H9 (cell line): ENCODE results near the gene SSTR3. TPM values are rescaled to one million over a fixed set of nuclear protein-coding genes. Genes with fewer than 3 reads are reported as not detected.

Experiments
- DNase-seq: peaks from one replicate; pipeline ENCODE4 v3.0.0-alpha.2; 2017
- H2AFZ ChIP-seq: one replicate; pipeline ENCODE4 v1.6.1; 2013; ENCODE audit warnings: mild to moderate bottlenecking, low read length, control low read depth, moderate library complexity
- H2AK5ac ChIP-seq: 2 replicates; pipeline ENCODE4 v1.6.1; 2013; ENCODE audit warnings: low read length, control low read depth, mixed read lengths; ENCODE audit not compliant: insufficient read length
- H2BK120ac ChIP-seq: one replicate; pipeline ENCODE4 v1.6.1; 2013; ENCODE audit warnings: low read depth, mild to moderate bottlenecking, low read length, control low read depth, inconsistent platforms; ENCODE audit not compliant: poor library complexity, severe bottlenecking
- H2BK12ac ChIP-seq: 2 replicates; pipeline ENCODE4 v1.6.1; 2013; ENCODE audit warnings: low read length, control low read depth, mixed read lengths, low read depth; ENCODE audit not compliant: insufficient read length
- H2BK15ac ChIP-seq: 2 replicates; pipeline ENCODE4 v1.6.1; 2013; ENCODE audit warnings: low read depth, low read length, control low read depth
- H2BK20ac ChIP-seq: one replicate; pipeline ENCODE4 v1.6.1; 2013; ENCODE audit warnings: low read depth, mild to moderate bottlenecking, low read length, control low read depth, inconsistent platforms; ENCODE audit not compliant: poor library complexity, severe bottlenecking
- H2BK5ac ChIP-seq: 2 replicates; pipeline ENCODE4 v1.6.1; 2013; ENCODE audit warnings: low read length, control low read depth, mixed read lengths; ENCODE audit not compliant: insufficient read length
- H3K14ac ChIP-seq: 2 replicates; pipeline ENCODE4 v1.6.1; 2013; ENCODE audit warnings: low read length, control low read depth; ENCODE audit not compliant: insufficient read depth
- H3K18ac ChIP-seq: 2 replicates; pipeline ENCODE4 v1.6.1; 2013; ENCODE audit warnings: low read depth, mild to moderate bottlenecking, mixed read lengths, low read length, control low read depth; ENCODE audit not compliant: insufficient read length
- H3K23ac ChIP-seq: 2 replicates; pipeline ENCODE4 v1.6.1; 2013; ENCODE audit warnings: low read length, control low read depth, mixed read lengths, low read depth; ENCODE audit not compliant: insufficient read length
- H3K23me2 ChIP-seq: 2 replicates; pipeline ENCODE4 v1.6.1; 2013; ENCODE audit warnings: low read depth, mild to moderate bottlenecking, mixed read lengths, low read length, control low read depth; ENCODE audit not compliant: insufficient read length, poor library complexity, severe bottlenecking
- H3K27ac ChIP-seq: 2 replicates; pipeline ENCODE4 v1.5.1; 2013; ENCODE audit warnings: low read length, control low read depth, mixed read lengths, low read depth; ENCODE audit not compliant: insufficient read length
- H3K27me3 ChIP-seq: 2 replicates; pipeline ENCODE4 v1.6.1; 2013; ENCODE audit warnings: low read length, control low read depth, inconsistent platforms; ENCODE audit not compliant: insufficient read depth
- H3K4ac ChIP-seq: 2 replicates; pipeline ENCODE4 v1.6.1; 2013; ENCODE audit warnings: low read depth, mild to moderate bottlenecking, control low read depth, inconsistent platforms, low read length, moderate library complexity
- H3K4me1 ChIP-seq: 2 replicates; pipeline ENCODE4 v1.6.1; 2013; ENCODE audit warnings: low read length, control low read depth, inconsistent platforms; ENCODE audit not compliant: insufficient read depth
- H3K4me2 ChIP-seq: 2 replicates; pipeline ENCODE4 v1.6.1; 2013; ENCODE audit warnings: low read length, control low read depth, mixed read lengths; ENCODE audit not compliant: insufficient read length, insufficient read depth
- H3K56ac ChIP-seq: 2 replicates; pipeline ENCODE4 v1.6.1; 2013; ENCODE audit warnings: low read depth, mild to moderate bottlenecking, mixed read lengths, low read length, control low read depth; ENCODE audit not compliant: insufficient read length
- H3K79me1 ChIP-seq: 2 replicates; pipeline ENCODE4 v1.6.1; 2013; ENCODE audit warnings: low read depth, mild to moderate bottlenecking, moderate library complexity, low read length, control low read depth, inconsistent platforms; ENCODE audit not compliant: insufficient read depth, poor library complexity, severe bottlenecking
- H3K79me2 ChIP-seq: 2 replicates; pipeline ENCODE4 v1.6.1; 2013; ENCODE audit warnings: low read length, control low read depth, inconsistent platforms; ENCODE audit not compliant: insufficient read depth
- H3K9ac ChIP-seq: 2 replicates; pipeline ENCODE4 v1.6.1; 2013; ENCODE audit warnings: low read length, control low read depth, mixed read lengths; ENCODE audit not compliant: insufficient read length; ENCODE audit errors: extremely low read depth
- H3K9me3 ChIP-seq: one replicate; pipeline ENCODE4 v1.6.1; 2013; ENCODE audit warnings: low read depth, low read length, inconsistent platforms; ENCODE audit not compliant: control insufficient read depth
- H3T11ph ChIP-seq: one replicate; pipeline ENCODE4 v1.6.1; 2013; ENCODE audit warnings: mild to moderate bottlenecking, low read length, control low read depth, inconsistent platforms
- H4K20me1 ChIP-seq: one replicate; pipeline ENCODE4 v1.6.1; 2013; ENCODE audit not compliant: control insufficient read depth, insufficient read length, insufficient read depth
- H4K5ac ChIP-seq: 2 replicates; pipeline ENCODE4 v1.6.1; 2013; ENCODE audit warnings: low read depth, mild to moderate bottlenecking, mixed read lengths, low read length, control low read depth; ENCODE audit not compliant: insufficient read length
- H4K8ac ChIP-seq: replicated peaks from 2 replicates; pipeline ENCODE4 v1.6.1; 2013; ENCODE audit warnings: low read length, control low read depth, mixed read lengths, low read depth; ENCODE audit not compliant: insufficient read length
- H4K91ac ChIP-seq: 2 replicates; pipeline ENCODE4 v1.6.1; 2013; ENCODE audit warnings: low read depth, mild to moderate bottlenecking, moderate library complexity, mixed read lengths, low read length, control low read depth; ENCODE audit not compliant: insufficient read length
- H3K27ac Mint-ChIP-seq, 3 experiments: 2 replicates in 2 of 3; 3 replicates in 1 of 3; pipeline ENCODE4 v1.8.0; 2020 to 2021; ENCODE audit warnings: mixed read lengths in 3 of 3, mild to moderate bottlenecking in 1 of 3, moderate library complexity in 1 of 3
- H3K27me3 Mint-ChIP-seq: 2 replicates; pipeline ENCODE4 v1.8.0; 2021; ENCODE audit warnings: low read depth, mild to moderate bottlenecking, moderate library complexity, mixed read lengths
- H3K36me3 Mint-ChIP-seq, 3 experiments: 2 replicates in 2 of 3; 3 replicates in 1 of 3; pipeline ENCODE4 v1.8.0; 2020 to 2021; ENCODE audit warnings: low read depth in 3 of 3, mixed read lengths in 3 of 3; ENCODE audit not compliant: insufficient read depth in 1 of 3
- H3K4me1 Mint-ChIP-seq, 2 experiments: 2 replicates each; pipeline ENCODE4 v1.8.0; 2020; ENCODE audit warnings: mixed read lengths in 2 of 2
- H3K4me3 Mint-ChIP-seq, 2 experiments: 2 replicates in 1 of 2; 3 replicates in 1 of 2; pipeline ENCODE4 v1.8.0; 2020 to 2021; ENCODE audit warnings: mild to moderate bottlenecking in 2 of 2, mixed read lengths in 2 of 2, moderate library complexity in 1 of 2
- H3K9me3 Mint-ChIP-seq, 2 experiments: 2 replicates in 1 of 2; 3 replicates in 1 of 2; pipeline ENCODE4 v1.8.0; 2020; ENCODE audit warnings: mild to moderate bottlenecking in 2 of 2, mixed read lengths in 2 of 2, moderate library complexity in 1 of 2
- WGBS: extraction: QIAGEN DNeasy Blood & Tissue Kit; methylation state at CpG from one replicate; pipeline ENCODE4 v1.1.7; 2013; ENCODE audit warnings: missing lambda C conversion rate, low lambda C conversion rate, mixed read lengths; ENCODE audit not compliant: insufficient read length; ENCODE audit errors: extremely low coverage; 5-methylcytosine and 5-hydroxymethylcytosine counted together
- total RNA-seq: library from RNA; stranded (reverse); gene quantifications from 2 replicates; pipeline ENCODE4 v1.2.1, GENCODE V29; 2021
- TF ChIP-seq, protein P1 (sequence below): fragments of 200-600 bp; sonication (generic); conservative IDR thresholded peaks from 3 replicates; pipeline ENCODE4 v1.8.0; 2021; ENCODE audit warnings: antibody characterized with exemption, mild to moderate bottlenecking

Gene SSTR3
- total RNA-seq, 1 experiment from 2014 or later = 0.68 TPM

DNA sequence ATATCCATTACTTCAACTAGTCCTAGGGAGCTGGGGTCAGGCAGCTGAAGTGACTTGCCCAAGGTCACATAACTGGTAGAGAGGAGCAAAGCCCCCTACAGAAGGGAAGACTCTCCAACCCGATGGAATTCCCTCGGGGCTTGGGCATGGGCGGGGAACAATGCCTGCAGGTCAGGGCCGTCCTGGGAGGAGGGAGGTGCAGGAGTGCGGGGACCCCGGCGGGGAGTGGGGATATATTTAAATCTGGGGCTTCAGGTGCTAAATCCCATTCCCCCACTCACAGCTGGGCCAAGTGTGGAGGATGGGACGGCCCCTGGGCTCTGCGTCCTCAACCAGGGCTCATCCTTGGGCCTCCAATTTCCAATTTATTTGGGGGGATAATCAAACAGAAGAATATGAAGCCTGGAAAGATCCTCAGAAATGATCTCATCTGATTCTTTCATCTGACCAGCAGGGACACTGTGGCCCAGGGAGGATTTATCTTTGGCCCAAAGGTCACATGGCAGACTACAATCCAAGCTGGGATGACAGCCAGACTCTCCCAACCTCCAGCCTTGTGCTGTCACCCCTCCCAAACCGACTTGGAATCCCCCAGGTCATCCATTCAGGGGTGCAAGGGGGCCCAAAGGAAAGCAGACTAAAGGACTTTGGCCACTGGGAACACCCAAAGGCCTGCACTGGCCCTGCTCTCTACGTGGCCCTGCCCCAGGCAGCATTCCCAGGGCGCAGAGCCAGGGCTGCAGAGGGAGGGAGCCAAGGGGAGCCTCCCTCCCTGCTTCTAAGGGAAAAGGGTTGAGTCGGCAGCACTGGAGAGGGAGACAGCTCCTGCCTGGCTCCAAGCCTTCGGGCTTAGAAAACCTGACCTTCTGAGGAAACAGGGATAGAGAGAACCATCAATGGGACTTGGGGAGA, 15.5 kb downstream of the SSTR3 start:
- Histone ChIP-seq H4K91ac (no peak overlapping the region), H4K8ac (no peak overlapping the region), H3K56ac (no peak overlapping the region), H3K9me3 (peaks cover 5% of the 10 kb centered on the region), H2BK15ac (no peak overlapping the region), H2AK5ac (no peak overlapping the region), H2AFZ (no peak overlapping the region), H3K9ac (no peak overlapping the region), H4K20me1 (no peaks in the 10 kb centered on the region), H4K5ac (no peak overlapping the region), H3K79me1 (no peaks in the 10 kb centered on the region), H3K27ac (no peak overlapping the region), H3T11ph (no peak overlapping the region), H2BK20ac (no peak overlapping the region), H3K79me2 (no peaks in the 10 kb centered on the region), H2BK120ac (no peak overlapping the region), H3K4ac (no peak overlapping the region), H3K4me1 (no peaks in the 10 kb centered on the region; the same call in 1 of the 2 replicates), H3K14ac (no peak overlapping the region; the same call in 1 of the 2 replicates), H3K23me2 (peaks cover 5% of the 10 kb centered on the region), H3K18ac (no peak overlapping the region), H2BK5ac (no peak overlapping the region), H3K23ac (no peak overlapping the region), H3K4me2 (no peak overlapping the region), H3K27me3 (no peaks in the 10 kb centered on the region), H2BK12ac (no peak overlapping the region)
- peaks cover 11 to 17% (median 11%) of the 10 kb centered on the region in 3 experiments for H3K36me3 Mint-ChIP-seq
- no peak overlapping the region for H3K27ac Mint-ChIP-seq
- no peak for DNase-seq
- peaks cover 7% of the 10 kb centered on the region for H3K27me3 Mint-ChIP-seq
- H3K4me3 Mint-ChIP-seq = no peak overlapping the region; a peak in 1 of 5 replicates
- TF ChIP-seq, protein P1, sequence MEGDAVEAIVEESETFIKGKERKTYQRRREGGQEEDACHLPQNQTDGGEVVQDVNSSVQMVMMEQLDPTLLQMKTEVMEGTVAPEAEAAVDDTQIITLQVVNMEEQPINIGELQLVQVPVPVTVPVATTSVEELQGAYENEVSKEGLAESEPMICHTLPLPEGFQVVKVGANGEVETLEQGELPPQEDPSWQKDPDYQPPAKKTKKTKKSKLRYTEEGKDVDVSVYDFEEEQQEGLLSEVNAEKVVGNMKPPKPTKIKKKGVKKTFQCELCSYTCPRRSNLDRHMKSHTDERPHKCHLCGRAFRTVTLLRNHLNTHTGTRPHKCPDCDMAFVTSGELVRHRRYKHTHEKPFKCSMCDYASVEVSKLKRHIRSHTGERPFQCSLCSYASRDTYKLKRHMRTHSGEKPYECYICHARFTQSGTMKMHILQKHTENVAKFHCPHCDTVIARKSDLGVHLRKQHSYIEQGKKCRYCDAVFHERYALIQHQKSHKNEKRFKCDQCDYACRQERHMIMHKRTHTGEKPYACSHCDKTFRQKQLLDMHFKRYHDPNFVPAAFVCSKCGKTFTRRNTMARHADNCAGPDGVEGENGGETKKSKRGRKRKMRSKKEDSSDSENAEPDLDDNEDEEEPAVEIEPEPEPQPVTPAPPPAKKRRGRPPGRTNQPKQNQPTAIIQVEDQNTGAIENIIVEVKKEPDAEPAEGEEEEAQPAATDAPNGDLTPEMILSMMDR = 0 out of 3 replicates have a peak, but pooled peaks have one; percentile 10
- no CpG with 5 or more reads among the region's 14 CpGs for WGBS
- H3K4me1 Mint-ChIP-seq = peaks cover 20 to 40% of the 10 kb centered on the region in 2 experiments
- peaks cover 16 to 19% of the 10 kb centered on the region in 2 experiments for H3K9me3 Mint-ChIP-seq
